ENCODE results near the gene TSHZ2. TPM values are rescaled to one million over a fixed set of nuclear protein-coding genes. Genes with fewer than 3 reads are reported as not detected.

TSHZ2 gene
- total RNA-seq, 1 experiment from 2014 or later = 0.07 TPM

DNA sequence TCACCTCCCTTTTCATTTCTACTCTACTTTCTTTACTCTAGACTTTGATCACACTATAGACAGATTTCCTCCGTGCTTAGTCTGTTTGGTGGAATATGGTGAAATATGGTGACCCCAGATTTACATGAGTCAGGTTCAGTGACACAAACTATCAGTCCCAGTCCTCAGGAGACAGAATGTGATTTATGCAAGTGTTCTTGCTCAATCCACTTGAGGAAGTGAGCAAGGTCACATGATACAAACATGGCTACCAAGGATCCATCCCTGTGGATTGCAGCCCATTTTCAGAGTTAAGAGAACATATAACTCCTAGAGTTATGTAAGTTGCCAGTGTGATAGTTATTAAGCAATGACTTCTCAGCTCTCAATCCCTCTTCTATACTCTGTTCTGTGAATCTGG, 23.7 kb upstream of the TSHZ2 start:
- Histone ChIP-seq H3T11ph (ENCODE audit: low read length) (no peak overlapping the region), H2BK15ac (ENCODE audit: low read depth, low read length) (no peak overlapping the region), H4K5ac (ENCODE audit: insufficient read length, low read depth, low read length) (no peak overlapping the region), H3K23me2 (ENCODE audit: insufficient read length, low read depth, low read length, poor library complexity, severe bottlenecking) (no peaks in the 10 kb centered on the region), H3K56ac (ENCODE audit: insufficient read length, low read depth, low read length) (no peak overlapping the region), H3K4me2 (ENCODE audit: insufficient read depth, insufficient read length, low read length) (no peak overlapping the region), H2BK5ac (ENCODE audit: insufficient read length, low read length) (no peak overlapping the region), H2AFZ (ENCODE audit: low read length) (no peak overlapping the region), H4K8ac (replicated peaks; ENCODE audit: insufficient read length, low read depth, low read length) (no peak overlapping the region), H3K4me1 (ENCODE audit: insufficient read depth, low read length) (no peaks in the 10 kb centered on the region), H3K79me1 (ENCODE audit: insufficient read depth, low read depth, low read length, poor library complexity, severe bottlenecking) (no peaks in the 10 kb centered on the region), H4K91ac (ENCODE audit: insufficient read length, low read depth, low read length) (no peak overlapping the region), H3K14ac (ENCODE audit: insufficient read depth, low read length) (no peak overlapping the region), H3K18ac (ENCODE audit: insufficient read length, low read depth, low read length) (no peak overlapping the region), H3K27ac (ENCODE audit: insufficient read length, low read depth, low read length) (no peak overlapping the region), H3K79me2 (ENCODE audit: insufficient read depth, low read length) (no peaks in the 10 kb centered on the region), H2BK12ac (ENCODE audit: insufficient read length, low read depth, low read length) (no peak overlapping the region), H3K23ac (ENCODE audit: insufficient read length, low read depth, low read length) (no peak overlapping the region), H2AK5ac (ENCODE audit: insufficient read length, low read length) (no peak overlapping the region), H2BK20ac (ENCODE audit: low read depth, low read length, poor library complexity, severe bottlenecking) (no peak overlapping the region), H3K9ac (ENCODE audit: extremely low read depth, insufficient read length, low read length) (no peak overlapping the region), H4K20me1 (ENCODE audit: control insufficient read depth, insufficient read depth, insufficient read length) (no peaks in the 10 kb centered on the region), H3K4ac (ENCODE audit: low read depth, low read length) (no peak overlapping the region), H3K27me3 (ENCODE audit: insufficient read depth, low read length) (no peaks in the 10 kb centered on the region), H2BK120ac (ENCODE audit: low read depth, low read length, poor library complexity, severe bottlenecking) (no peak overlapping the region), H3K9me3 (ENCODE audit: control insufficient read depth, low read depth, low read length) (no peaks in the 10 kb centered on the region)
- Mint-ChIP-seq H3K4me3 (no peak overlapping the region), H3K27ac (no peak overlapping the region), H3K9me3 (no peaks in the 10 kb centered on the region), H3K4me1 (no peaks in the 10 kb centered on the region), H3K27me3 (ENCODE audit: low read depth) (peaks cover 7% of the 10 kb centered on the region), H3K36me3 (ENCODE audit: insufficient read depth in 1 of 3, low read depth in 3 of 3) (no peaks in the 10 kb centered on the region)
- no CpG with 5 or more reads among the region's 1 CpG for WGBS (ENCODE audit: extremely low coverage, insufficient read length, low lambda C conversion rate)
- no peak for DNase-seq
- TF ChIP-seq, protein P1, sequence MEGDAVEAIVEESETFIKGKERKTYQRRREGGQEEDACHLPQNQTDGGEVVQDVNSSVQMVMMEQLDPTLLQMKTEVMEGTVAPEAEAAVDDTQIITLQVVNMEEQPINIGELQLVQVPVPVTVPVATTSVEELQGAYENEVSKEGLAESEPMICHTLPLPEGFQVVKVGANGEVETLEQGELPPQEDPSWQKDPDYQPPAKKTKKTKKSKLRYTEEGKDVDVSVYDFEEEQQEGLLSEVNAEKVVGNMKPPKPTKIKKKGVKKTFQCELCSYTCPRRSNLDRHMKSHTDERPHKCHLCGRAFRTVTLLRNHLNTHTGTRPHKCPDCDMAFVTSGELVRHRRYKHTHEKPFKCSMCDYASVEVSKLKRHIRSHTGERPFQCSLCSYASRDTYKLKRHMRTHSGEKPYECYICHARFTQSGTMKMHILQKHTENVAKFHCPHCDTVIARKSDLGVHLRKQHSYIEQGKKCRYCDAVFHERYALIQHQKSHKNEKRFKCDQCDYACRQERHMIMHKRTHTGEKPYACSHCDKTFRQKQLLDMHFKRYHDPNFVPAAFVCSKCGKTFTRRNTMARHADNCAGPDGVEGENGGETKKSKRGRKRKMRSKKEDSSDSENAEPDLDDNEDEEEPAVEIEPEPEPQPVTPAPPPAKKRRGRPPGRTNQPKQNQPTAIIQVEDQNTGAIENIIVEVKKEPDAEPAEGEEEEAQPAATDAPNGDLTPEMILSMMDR (conservative IDR thresholded peaks at IDR 0.05) = no peak

All from H9 (cell line).